Endometrial microvascular endothelial cells (primary cell): ENCODE data around the gene STON1. TPM values are rescaled to one million over a fixed set of nuclear protein-coding genes. Genes with fewer than 3 reads are reported as not detected.
"Not testable (repeated sequence)": the region's sequence is repeated elsewhere in the genome, so short reads cannot be mapped to it uniquely, and the experiment has no call there.

ENCODE experiments used
- in situ Hi-C: cut with HindIII; loops from 2 replicates; pipeline ENCODE4 v1.10.0; 2017; ENCODE audit warnings: low sequenced_read_pairs, low pct_unique_long_range_greater_than_20kb; ENCODE audit errors: inconsistent ontology term
- total RNA-seq: library from RNA; depleted of rRNA; stranded (reverse); fragments of >200 nt; gene quantifications from one replicate; pipeline ENCODE4 v1.2.3, GENCODE V29; 2015; ENCODE audit errors: inconsistent ontology term

Gene STON1
- total RNA-seq, 1 donor from 2014 or later, result 7.0 TPM

DNA sequence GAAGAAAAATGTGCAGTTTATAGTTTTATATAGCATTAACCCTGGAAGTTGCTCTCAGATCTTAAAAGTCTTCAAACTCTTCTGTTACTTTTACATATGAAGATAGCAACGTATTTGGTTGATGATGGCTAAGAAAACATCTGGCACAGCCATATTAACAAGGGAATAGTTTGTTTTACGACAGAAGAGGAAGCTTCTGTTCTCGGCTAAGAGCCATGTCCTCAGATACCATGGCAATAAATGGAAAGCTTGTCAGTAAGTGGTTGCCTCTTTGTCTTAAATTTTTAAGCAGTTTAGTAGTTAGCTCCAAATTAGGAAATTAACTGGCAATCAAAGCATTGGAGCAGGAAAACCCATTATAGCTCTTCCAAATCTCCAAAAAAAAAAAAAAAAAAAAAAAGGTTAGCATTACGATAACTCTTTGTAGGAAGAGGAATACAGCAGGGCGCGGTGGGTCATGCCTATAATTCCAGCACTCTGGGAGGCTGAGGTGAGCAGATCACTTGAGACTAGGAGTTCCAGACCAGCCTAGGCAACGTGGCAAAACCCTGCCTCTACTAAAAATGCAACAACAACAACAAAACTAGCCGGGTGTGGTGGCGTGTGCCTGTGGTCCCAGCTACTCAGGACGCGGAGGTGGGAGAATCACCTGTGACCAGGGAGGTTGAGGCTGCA, 4.5 kb upstream of the STON1 start:
- in situ Hi-C loops, result no loop called here

DNA sequence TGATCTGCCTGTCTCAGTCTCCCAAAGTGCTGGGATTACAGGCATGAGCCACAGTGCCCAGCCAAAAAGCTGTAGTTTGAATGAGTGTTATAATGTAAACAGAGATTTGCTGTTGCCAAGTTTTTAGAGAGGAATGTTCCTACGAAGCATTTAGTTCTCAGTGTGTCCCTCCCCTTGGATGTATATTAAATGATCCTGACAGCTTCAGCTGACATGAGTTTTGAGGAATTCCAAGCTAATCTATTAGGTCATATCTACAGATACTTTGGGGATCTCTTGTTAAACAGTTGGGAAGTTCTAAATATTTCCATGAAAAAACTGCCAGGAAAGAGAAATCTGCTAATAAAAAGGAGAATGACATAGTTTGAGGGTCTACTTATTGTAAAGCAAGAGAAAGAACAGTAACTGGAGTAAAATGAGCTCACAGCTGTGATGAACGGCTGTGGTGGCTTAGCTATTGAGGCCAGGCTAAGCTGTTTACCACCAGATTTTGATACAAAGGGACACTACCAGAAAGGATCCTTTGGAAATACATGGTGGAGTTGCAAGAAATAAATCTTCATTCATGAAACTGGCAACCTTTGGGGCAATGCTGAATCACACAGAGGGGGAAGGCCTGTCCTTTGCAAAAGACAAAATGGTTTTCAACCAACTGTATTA, 2.6 kb upstream of the STON1 start:
- in situ Hi-C loops, result no loop called here

DNA sequence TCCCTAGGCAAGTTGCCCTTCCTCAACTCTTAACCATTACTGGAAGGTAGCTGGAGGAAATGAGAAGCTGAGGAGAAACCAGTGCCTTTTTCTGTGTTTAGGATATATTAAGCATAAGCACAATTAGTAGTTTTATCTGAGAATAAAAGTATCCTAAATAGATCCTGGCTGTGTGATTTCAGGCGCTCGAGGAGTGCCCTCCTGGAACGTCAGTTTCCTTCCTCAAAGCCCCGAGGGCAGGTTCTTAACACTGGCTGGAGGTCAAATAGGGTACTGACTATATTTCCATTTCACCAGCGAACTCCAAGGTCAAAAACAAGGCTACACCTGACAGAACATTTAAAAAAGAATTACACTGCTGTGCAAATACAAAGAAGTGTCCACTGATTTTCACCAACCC, 1.5 kb upstream of the STON1 start:
- in situ Hi-C loops, result no loop called here

DNA sequence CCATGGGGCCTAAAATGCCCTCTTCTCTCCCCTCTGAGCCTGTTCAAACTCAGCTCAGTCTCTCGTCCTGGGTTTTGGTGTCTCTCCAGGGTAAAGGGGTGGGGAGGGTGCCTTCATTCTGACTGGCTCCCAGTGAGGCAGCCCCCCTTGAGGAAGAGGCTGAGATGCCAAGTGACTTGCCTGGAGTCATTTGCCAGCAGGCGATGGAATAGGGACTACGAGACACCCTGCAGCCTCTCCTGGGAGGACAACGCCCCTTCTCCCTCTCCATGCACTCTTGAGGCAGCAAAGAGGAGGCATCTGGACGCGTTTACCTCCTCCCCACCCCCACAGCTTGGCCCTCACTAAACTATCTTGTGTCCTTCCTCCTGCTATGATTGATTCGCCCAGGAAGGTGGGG, 760 bp upstream of the STON1 start:
- in situ Hi-C loops, result no loop called here

DNA sequence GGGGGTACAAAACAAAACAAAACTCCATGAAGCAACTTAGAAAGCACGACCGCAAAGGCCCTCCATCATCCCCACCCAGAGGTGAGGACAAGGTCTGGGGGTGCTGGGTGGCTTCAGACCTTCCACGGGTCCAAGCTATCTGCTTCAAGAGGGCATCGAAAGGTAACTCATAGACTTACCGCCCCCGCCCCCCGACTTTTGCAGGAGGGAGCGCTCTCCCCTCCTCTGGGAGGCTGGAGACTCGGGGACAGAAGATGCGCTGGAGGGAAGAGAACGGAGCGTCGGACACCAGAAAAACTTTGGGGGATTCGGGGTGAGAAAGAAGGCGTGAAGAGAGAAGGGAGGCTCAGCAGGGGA, 300 bp upstream of the STON1 start:
- in situ Hi-C loops, result no loop called here

DNA sequence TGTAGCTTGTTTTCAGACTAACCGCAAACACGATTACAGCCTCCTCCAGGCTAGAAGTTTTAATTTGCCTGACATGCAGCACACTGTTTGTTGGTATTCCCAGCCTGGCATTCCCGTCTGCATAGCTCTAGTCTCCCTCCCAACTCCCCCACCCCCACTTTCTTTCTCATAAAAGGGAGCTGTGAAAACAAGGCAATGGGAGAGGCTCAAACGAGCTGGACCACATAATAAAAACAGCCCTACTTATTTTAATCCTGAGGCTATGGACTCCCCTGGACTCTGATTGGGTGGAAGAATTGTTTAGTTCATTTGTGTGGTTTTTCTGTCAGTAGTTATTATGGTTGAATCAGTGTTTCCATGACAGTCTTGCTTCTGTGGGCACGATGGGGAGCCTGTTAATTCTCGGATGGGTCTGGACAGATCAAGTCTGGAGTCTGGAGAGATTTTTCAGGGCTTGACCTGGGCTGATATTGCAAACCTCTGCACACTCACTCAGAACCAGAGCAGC, 1.2 kb downstream of the STON1 start:
- in situ Hi-C loops, result no loop called here

DNA sequence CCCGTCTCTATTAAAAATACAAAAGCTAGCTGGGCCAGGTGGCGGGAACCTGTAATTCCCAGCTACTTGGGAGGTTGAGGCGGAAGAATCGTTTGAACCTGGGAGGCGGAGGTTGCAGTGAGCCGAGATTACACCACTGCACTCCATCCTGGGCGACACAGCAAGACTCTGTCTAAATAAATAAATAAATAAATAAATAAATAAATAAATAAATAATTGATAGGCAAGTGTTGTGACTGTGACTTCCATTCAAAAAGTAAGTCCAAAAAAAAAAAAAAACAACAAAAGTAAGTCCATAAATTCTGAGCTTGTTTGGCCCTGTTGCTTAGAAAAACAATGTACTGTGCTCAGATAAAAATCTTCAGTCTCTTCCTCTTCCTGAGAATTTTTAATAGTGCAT, 2.2 kb downstream of the STON1 start:
- in situ Hi-C loops, result no loop called here

DNA sequence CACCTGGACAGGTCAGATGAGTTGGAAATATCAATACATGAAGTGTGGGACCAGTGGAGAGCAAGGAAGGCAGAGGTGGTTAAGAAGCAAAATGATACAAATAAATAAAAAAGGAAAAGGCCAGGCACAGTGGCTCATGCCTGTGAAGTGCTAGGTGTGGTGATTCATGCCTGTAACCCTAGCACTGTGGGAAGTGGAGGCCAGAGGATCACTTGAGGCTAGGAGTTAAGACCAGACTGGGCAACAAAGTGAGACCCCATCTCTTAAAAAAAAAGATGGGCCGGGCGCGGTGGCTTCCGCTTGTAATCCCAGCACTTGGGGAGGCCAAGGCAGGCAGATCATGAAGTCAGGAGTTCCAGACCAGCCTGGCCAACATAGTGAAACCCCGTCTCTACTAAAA, 2.9 kb downstream of the STON1 start:
- in situ Hi-C loops, result no loop called here

DNA sequence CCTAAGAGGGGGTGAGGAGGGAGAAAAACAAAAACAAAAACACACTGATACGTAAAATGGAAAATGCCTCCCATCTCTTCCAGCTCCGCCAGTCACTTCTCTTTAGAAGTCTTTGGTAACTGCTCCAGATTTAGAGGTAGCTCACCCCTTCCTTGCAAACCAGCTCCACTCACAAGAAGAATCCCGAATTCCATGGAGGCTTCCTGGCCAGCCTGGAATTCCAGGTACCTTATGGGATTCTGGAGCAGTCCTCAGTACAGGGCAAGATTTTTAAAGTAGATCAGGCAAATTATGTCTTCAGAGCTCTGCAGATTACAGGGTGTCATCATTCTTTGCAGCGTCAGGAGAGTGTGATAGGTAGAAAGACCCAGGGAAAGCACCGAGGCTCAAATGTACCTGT, 4.8 kb downstream of the STON1 start:
- in situ Hi-C loops, result no loop called here

DNA sequence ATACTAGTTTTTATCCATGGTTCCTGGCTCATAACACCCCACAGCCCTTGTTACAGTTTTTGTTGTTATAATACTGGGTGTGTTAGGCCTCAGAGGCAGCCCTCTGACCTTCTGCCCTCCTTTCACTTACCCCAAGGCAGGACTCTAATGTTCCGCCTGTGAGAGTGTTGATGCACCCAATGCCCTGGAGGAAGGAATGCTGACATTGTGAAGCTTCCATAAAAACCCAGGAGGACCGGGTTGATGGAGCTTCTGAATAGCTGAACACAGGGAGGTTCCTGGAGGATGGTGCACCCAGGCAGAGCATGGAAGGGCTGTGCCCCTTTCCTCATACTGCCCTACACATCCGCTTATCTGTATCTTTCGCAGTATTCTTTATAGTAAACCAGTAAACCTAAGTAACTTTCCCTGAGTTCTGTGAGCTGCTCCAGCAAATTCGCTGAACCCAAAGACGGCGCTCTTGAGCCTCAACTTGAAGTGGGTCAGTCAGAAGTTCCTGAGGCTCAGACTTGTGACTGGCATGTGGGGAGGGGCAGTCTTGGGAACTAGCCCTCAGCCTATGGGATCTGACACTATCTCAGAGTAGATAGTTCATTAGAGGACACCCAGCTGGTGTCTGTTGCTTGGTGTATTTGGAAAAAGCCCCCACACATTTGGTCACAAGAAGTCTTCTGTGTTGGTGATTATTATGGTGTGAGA, 10.4 kb downstream of the STON1 start:
- in situ Hi-C loops, result no loop called here

DNA sequence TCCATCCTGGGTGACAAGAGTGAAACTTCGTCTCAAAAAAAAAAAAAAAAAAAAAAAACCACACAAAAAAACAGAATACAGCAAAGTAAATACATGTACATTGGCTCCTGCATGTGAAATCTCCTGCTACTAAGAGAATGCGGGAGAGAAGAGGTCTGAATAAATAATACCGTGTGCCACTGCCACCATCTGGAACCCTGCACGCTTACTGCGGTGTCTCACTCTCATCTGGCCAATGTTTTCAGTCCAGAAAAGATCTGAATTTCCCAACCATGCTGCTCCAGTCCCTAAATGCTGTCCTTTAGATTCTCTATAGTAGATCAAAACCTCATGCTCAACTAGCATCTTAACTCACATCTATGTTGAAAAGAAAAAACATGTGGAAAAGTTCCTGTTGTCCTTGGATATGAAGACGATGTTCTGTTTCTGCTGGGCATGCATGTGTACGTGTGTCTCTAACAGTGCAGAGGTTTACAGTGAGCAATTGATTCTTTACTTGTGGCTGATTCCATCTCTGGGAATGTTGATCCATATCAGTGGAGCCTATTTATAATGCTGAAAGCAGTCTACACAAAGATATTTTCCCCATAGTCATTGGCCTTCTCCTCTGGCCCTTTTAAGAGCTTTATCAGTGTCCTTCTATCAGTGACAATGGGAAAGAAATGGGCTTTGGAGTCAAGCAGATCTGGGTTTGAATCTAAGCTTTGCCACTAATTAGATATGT, 11.9 kb downstream of the STON1 start:
- in situ Hi-C loops, result no loop called here

DNA sequence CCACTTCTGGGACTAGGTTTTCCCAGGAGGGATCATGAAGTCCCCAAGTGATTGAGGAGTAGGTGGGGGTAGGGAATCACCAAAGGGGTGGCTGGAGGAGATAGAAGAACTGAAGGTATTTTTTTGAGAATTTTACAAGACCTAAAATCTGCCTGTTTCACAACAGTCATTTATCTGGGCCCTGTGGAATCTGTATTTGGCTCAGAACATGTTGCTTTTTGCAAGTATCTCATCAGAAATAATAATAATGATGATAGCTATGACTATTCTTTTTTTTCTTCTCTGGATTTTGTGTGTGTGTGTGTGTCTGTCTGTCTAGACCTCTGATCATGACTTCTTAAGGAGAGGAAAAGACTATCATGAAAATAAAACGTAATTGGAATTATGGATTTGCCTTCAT, 13.9 kb downstream of the STON1 start:
- in situ Hi-C loops, result no loop called here

DNA sequence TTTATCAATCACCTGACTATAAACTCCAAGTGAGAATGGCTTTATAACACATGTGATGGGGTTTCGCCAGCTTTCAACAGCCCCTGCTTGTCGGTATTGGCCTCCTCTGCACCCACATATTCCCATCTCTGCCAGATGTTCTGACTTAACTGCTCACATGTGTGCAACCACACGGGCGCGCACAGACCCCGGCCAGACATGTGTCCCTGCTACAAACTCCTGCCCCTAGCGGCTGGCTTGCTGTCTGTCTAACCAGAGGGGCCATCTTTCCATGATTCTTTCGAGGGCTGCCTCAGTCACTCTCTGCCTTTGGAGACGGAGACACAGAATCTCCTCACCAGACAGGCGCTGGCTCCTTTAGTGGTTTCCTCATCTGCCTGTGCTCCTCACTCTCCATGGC, 15.3 kb downstream of the STON1 start:
- in situ Hi-C loops, result no loop called here

DNA sequence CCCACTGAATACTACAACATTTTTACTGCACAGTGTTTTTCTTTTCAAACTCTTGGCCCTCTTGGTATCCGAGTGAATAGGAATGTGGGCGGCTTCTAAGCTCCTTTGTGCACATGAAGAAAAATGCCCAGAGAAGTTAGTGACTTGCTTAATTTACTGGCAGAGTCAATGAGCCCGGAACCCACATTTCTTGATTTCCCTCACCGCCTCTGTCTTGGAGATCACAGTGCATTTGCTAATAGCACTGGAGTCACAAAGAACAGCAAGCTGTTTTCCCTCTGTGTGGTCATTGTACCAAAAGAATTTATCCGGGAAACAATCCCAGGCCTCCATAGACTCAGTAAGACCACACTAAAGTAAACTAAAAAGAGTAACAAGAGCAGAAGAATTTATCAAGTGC, 18.9 kb downstream of the STON1 start:
- in situ Hi-C loops, result no loop called here

DNA sequence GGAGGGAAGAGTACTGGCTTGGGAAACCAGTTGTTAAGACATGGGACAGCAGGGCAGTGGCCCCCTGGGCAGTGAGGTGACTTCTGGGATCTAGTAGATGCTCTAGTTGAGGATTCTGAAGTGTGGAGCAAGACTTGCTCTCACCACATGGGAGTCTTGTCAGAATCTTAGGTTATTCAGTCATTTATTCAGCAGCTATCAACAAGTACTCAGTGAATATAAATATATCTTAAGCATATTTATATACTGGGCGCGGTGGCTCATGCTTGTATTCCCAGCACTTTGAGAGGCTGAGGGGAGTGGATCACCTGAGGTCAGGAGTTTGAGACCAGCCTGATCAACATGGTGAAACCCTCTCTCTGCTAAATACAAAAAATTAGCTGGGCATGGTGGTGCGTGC, 20.0 kb downstream of the STON1 start:
- in situ Hi-C loops, result no loop called here

DNA sequence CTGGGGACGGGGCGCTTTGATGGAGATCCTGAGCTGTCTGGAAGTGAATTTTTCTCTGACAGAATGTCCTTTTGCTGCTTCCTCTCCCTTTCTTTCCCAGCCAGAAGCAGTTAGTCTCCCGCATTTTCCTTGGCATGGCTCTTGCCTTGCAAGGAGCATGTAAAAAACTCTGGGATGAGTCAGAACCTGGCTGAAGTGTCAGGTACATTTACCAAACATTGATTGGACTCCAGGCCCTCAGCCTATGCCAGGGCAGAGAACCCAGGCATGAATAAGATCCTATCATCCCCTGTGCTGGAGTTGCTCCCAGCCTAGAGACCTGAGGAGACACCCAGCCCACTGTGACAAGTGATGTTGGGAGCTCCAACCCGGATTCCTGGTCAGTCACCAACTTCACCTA, 21.6 kb downstream of the STON1 start:
- in situ Hi-C loops, result no loop called here

DNA sequence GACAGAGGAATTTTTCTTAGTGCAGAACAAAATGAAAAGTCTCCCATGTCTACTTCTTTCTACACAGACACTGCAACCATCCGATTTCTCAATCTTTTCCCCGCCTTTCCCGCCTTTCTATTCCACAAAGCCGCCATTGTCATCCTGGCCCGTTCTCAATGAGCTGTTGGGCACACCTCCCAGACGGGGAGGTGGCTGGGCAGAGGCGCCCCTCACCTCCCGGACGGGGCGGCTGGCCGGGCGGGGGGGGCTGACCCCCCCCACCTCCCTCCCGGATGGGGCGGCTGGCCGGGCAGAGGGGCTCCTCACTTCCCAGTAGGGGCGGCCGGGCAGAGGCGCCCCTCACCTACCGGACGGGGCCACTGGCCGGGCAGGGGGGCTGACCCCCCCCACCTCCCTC, 25.1 kb downstream of the STON1 start:
- in situ Hi-C loops, result not testable (repeated sequence)

DNA sequence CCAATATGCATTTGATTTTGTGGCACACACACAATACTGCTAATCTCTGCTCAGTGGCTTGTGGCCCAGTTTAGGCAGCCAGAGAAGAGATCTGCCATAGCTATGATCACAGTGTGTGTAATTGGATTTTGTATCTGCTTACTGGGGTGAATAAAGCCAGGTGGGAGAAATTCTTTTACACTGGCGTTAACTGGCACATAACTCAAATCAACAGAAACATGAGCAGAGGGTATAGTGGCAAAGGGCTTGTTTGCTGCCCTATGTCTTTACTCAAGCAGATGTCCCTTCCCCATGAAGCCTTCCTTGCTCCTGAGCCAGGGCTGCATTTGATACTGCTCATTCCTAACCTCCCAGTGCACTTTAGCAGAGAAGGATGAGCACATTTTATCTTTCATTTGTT, 28.5 kb downstream of the STON1 start:
- in situ Hi-C loops, result no loop called here

DNA sequence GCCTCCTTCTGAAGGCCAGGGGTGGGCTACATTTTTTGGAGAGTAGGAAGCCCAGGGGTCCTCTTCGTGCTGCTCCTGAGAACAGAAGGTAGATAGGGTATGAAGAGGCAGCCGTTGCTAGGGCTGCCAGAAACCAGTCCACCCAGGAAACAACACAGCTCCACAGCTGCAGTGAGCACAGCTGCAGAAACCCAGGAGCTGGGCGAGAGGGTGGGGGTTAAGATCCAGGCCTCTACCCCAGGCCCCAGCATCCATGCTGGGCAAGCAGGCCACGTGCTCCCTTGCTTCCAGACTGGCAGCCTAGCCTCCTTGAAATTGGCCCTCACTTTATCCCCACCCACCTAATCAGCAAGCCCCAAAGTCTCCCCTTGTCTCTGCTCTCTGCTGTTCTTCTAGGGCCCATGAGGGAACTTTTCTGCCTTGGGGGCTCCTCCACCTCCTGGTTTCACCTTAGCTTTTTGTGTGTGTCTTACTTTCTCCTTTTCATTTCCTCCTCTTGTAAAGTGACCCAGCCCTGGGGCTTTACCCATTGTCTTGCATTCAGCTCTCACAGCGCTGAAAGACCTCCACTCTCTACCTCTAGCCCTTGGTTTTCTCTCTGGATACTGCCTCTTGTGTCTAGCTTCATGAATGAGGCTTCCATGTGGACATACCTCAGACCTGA, 30.7 kb downstream of the STON1 start:
- in situ Hi-C loops, result no loop called here
